Endothelial cell (in vitro differentiated cells): Measurements from ENCODE around the gene ITGB6. TPM values are rescaled to one million over a fixed set of nuclear protein-coding genes. Genes with fewer than 3 reads are reported as not detected.
A peak's percentile ranks its signal among the peaks of the same experiment; 100 is the strongest.

Source experiments
- DNase-seq: peaks from one replicate; pipeline ENCODE4 v3.0.0; 2021; ENCODE audit warnings: low spot score
- H3K27ac Mint-ChIP-seq: one replicate; pipeline ENCODE4 v1.8.0; 2021; ENCODE audit warnings: mixed read lengths, inconsistent platforms; ENCODE audit not compliant: unreplicated experiment
- H3K27me3 Mint-ChIP-seq: one replicate; pipeline ENCODE4 v1.8.0; 2021; ENCODE audit warnings: mild to moderate bottlenecking, moderate library complexity, mixed read lengths, inconsistent platforms; ENCODE audit not compliant: unreplicated experiment
- H3K36me3 Mint-ChIP-seq: one replicate; pipeline ENCODE4 v1.8.0; 2021; ENCODE audit warnings: mild to moderate bottlenecking, low read depth, mixed read lengths, inconsistent platforms; ENCODE audit not compliant: unreplicated experiment
- H3K4me1 Mint-ChIP-seq: one replicate; pipeline ENCODE4 v1.8.0; 2021; ENCODE audit warnings: mild to moderate bottlenecking, mixed read lengths, inconsistent platforms; ENCODE audit not compliant: unreplicated experiment
- H3K4me3 Mint-ChIP-seq: one replicate; pipeline ENCODE4 v1.8.0; 2021; ENCODE audit warnings: mild to moderate bottlenecking, mixed read lengths, inconsistent platforms; ENCODE audit not compliant: unreplicated experiment
- H3K9me3 Mint-ChIP-seq: one replicate; pipeline ENCODE4 v1.8.0; 2021; ENCODE audit warnings: mixed read lengths, inconsistent platforms; ENCODE audit not compliant: unreplicated experiment
- CTCF ChIP-seq: fragments of 200-600 bp; sonication (generic); IDR thresholded peaks from one replicate; pipeline ENCODE4 v1.5.0; 2021; ENCODE audit warnings: antibody characterized with exemption; ENCODE audit not compliant: unreplicated experiment
- total RNA-seq: library from RNA; stranded (reverse); fragmentation: NEBNext Ultra II Directional; extraction: Animal tissue kit (Norgen Biotek cat#: 25700); gene quantifications from one replicate; pipeline ENCODE4 v1.2.1, GENCODE V29; 2021; ENCODE audit not compliant: unreplicated experiment

The ITGB6 gene
- total RNA-seq, 1 donor from 2014 or later = not detected

- no peaks in the 10 kb centered on the region for H3K9me3 Mint-ChIP-seq
- H3K27me3 Mint-ChIP-seq = peaks cover 9% of the 10 kb centered on the region
- no peak overlapping the region for H3K4me3 Mint-ChIP-seq
- no peak overlapping the region for H3K27ac Mint-ChIP-seq
- TF ChIP-seq CTCF = no peak
- no peak for DNase-seq
- H3K4me1 Mint-ChIP-seq = peaks cover 9% of the 10 kb centered on the region
- no peaks in the 10 kb centered on the region for H3K36me3 Mint-ChIP-seq
Observed at GRCh38 chr2:160063879-160064612, 136.0 kb downstream of the ITGB6 start.

- Mint-ChIP-seq H3K9me3 (no peaks in the 10 kb centered on the region), H3K27ac (no peak overlapping the region), H3K4me1 (peaks cover 9% of the 10 kb centered on the region), H3K4me3 (peak overlapping the region; percentile 85), H3K27me3 (peaks cover 9% of the 10 kb centered on the region), H3K36me3 (no peaks in the 10 kb centered on the region)
- no peak for TF ChIP-seq CTCF
- no peak for DNase-seq
Observed at GRCh38 chr2:160063271-160063670, 136.8 kb downstream of the ITGB6 start.

- no peak for TF ChIP-seq CTCF
- peak within 1 kb of the TSS; percentile 85 for H3K4me3 Mint-ChIP-seq
- H3K27me3 Mint-ChIP-seq = peaks cover 12% of the 10 kb centered on the region
- no peaks in the 10 kb centered on the region for H3K9me3 Mint-ChIP-seq
- DNase-seq = peak; percentile 38
- H3K4me1 Mint-ChIP-seq = peaks cover 9% of the 10 kb centered on the region
- no peaks in the 10 kb centered on the region for H3K36me3 Mint-ChIP-seq
- no peak within 1 kb of the TSS for H3K27ac Mint-ChIP-seq
Observed at GRCh38 chr2:160062292-160063005, 137.6 kb downstream of the ITGB6 start, which contains the start of gene PLA2R1. Gene PLA2R1, minus strand, starts transcription at chr2:160062615. Its CDS starts 212 bp downstream, at chr2:160062403.

- Mint-ChIP-seq H3K4me3 (peak overlapping the region; percentile 77), H3K27me3 (peaks cover 12% of the 10 kb centered on the region), H3K36me3 (no peaks in the 10 kb centered on the region), H3K27ac (no peak overlapping the region), H3K9me3 (no peaks in the 10 kb centered on the region), H3K4me1 (peaks cover 9% of the 10 kb centered on the region)
- no peak for TF ChIP-seq CTCF
- no peak for DNase-seq
Observed at GRCh38 chr2:160061944-160062291, 138.2 kb downstream of the ITGB6 start.

- H3K36me3 Mint-ChIP-seq = no peaks in the 10 kb centered on the region
- peak overlapping the region; percentile 62 for H3K4me3 Mint-ChIP-seq
- peaks cover 12% of the 10 kb centered on the region for H3K27me3 Mint-ChIP-seq
- TF ChIP-seq CTCF = no peak
- H3K9me3 Mint-ChIP-seq = no peaks in the 10 kb centered on the region
- DNase-seq = no peak
- peaks cover 9% of the 10 kb centered on the region for H3K4me1 Mint-ChIP-seq
- H3K27ac Mint-ChIP-seq = no peak overlapping the region
Observed at GRCh38 chr2:160061533-160061932, 138.5 kb downstream of the ITGB6 start.
